NCI-H345 treated with DMSO at 0.1 percent for 48 hours (cell line): ENCODE results near the gene INPP4B.

Experiments
- DNase-seq: peaks from one replicate; lab custom pipeline; 2025; ENCODE audit not compliant: unreplicated experiment; lab: John Stamatoyannopoulos, UW

Gene INPP4B

GRCh38 chr4:142741995-142742394 is 104.1 kb downstream of the INPP4B start:
- DNase-seq: no peak

- DNase-seq: no peak
These were observed 117.9 kb downstream of the INPP4B start for GRCh38 chr4:142728233-142728632.

GRCh38 chr4:142727149-142727548 is 119.0 kb downstream of the INPP4B start:
- no peak for DNase-seq

- no peak for DNase-seq
These were observed 120.2 kb downstream of the INPP4B start for GRCh38 chr4:142725886-142726285.

- no peak for DNase-seq
These were observed 124.9 kb downstream of the INPP4B start for GRCh38 chr4:142721187-142721586.

GRCh38 chr4:142719854-142720541 is 126.1 kb downstream of the INPP4B start:
- DNase-seq: peak; percentile 4

GRCh38 chr4:142718981-142719380 is 127.1 kb downstream of the INPP4B start:
- no peak for DNase-seq

GRCh38 chr4:142715727-142716126 is 130.4 kb downstream of the INPP4B start:
- DNase-seq: no peak

GRCh38 chr4:142713282-142714030 is 132.6 kb downstream of the INPP4B start:
- DNase-seq: no peak

GRCh38 chr4:142708231-142708630 is 137.9 kb downstream of the INPP4B start:
- DNase-seq: no peak

GRCh38 chr4:142707401-142707800 is 138.7 kb downstream of the INPP4B start:
- DNase-seq: no peak

- no peak for DNase-seq
These were observed 139.7 kb downstream of the INPP4B start for GRCh38 chr4:142706381-142706780.

GRCh38 chr4:142705820-142706219 is 140.3 kb downstream of the INPP4B start:
- no peak for DNase-seq

GRCh38 chr4:142703694-142704309 is 142.3 kb downstream of the INPP4B start:
- DNase-seq: no peak

GRCh38 chr4:142701017-142701416 is 145.1 kb downstream of the INPP4B start:
- DNase-seq: no peak

- no peak for DNase-seq
These were observed 145.6 kb downstream of the INPP4B start for GRCh38 chr4:142700531-142700930.

GRCh38 chr4:142698552-142698951 is 147.5 kb downstream of the INPP4B start:
- DNase-seq: no peak

- DNase-seq: no peak
These were observed 148.2 kb downstream of the INPP4B start for GRCh38 chr4:142697928-142698327.

- no peak for DNase-seq
These were observed 148.8 kb downstream of the INPP4B start for GRCh38 chr4:142697320-142697719.

- DNase-seq: no peak
These were observed 149.6 kb downstream of the INPP4B start for GRCh38 chr4:142696334-142697122.

GRCh38 chr4:142690406-142691163 is 155.5 kb downstream of the INPP4B start:
- DNase-seq: no peak
